ENCODE data around the gene UBE2R2. TPM values are rescaled to one million over a fixed set of nuclear protein-coding genes. Genes with fewer than 3 reads are reported as not detected.

Gene UBE2R2
- polyA plus RNA-seq, 1 donor from 2014 or later = 45.0 TPM

DNA sequence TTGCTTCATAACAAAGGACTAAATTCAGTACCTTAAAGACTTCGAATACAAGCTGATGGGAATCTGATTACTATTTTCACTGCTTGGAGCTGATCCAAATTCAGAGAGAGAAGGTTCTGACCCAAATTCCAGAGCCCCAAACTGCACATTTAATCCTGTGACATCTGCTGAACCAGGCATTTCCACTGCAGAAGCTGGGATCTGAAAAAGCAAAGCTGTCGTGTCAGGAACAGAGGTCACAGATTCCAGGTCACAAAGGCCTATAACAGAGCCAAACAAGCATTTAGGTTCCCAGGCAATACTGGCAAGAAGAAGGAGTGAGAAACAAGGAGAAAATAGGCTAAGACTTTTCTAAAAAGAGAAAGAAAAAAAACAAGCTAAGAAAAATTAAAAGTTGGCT, 126.4 kb downstream of the UBE2R2 start:
- Histone ChIP-seq H2AFZ (ENCODE audit: low read depth, low read length) (no peak overlapping the region), H3K36me3 (ENCODE audit: insufficient read depth, low read length) (peaks cover 6% of the 10 kb centered on the region), H3K4me2 (ENCODE audit: low read length) (no peak overlapping the region), H3K9me2 (ENCODE audit: insufficient read depth, low read length) (no peaks in the 10 kb centered on the region), H3K9me3 (ENCODE audit: low read length) (no peaks in the 10 kb centered on the region), H4K20me1 (ENCODE audit: insufficient read depth) (no peaks in the 10 kb centered on the region), H3K27ac (ENCODE audit: low read length) (no peak overlapping the region), H3K4me3 (ENCODE audit: low read length) (no peak overlapping the region), H3F3A (ENCODE audit: insufficient read depth, low read length, poor library complexity, severe bottlenecking) (no peaks in the 10 kb centered on the region), H3K9ac (ENCODE audit: low read length) (no peak overlapping the region), H3K27me3 (ENCODE audit: insufficient read depth, low read depth, low read length) (no peaks in the 10 kb centered on the region), H3K79me2 (replicated peaks; ENCODE audit: insufficient read depth, low read length) (no peaks in the 10 kb centered on the region)
- TF ChIP-seq EP300 (conservative IDR thresholded peaks at IDR 0.05; ENCODE audit: poor library complexity, severe bottlenecking) = no peak
- TF ChIP-seq TAF1 (IDR thresholded peaks at IDR 0.05; ENCODE audit: low read depth) = no peak
- TF ChIP-seq RAD21 (conservative IDR thresholded peaks at IDR 0.05) = no peak
- TF ChIP-seq MXI1 (conservative IDR thresholded peaks at IDR 0.05; ENCODE audit: poor library complexity, severe bottlenecking) = no peak

DNA sequence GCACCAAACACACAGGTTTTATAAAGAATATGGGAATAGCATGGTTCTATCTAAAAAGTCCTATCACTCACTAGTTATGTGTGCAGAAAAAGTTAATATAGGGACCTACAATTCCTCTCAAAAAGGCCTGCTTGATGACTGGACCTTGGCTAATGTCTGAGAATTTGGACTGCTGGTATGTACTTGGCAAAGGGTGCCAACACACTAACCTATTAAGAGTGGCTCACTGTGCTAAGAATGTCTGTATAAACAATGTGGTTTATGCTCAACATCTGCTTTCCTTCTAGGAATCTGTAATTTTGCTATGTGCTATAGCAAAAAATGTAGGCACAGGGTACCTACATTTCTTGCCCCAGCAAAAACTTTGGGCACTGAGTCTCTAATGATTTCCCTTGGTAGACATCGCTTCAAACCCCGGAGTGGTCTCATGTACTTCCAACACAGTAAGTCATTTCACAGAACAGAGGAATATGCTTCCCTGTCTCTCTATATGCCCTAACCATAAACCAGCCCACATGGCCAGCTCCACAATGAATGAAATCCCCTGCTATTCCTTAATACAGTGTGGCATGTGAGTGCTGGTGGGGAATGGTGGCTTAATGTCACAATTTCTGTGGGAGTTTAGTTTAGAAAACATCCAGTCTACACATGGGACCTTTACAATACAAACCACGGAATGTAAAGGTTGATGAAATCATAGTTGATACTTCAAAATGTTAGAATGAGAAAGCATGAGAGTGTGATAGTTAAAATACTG, 130.0 kb downstream of the UBE2R2 start:
- no peak overlapping the region for H2AFZ ChIP-seq (ENCODE audit: low read depth, low read length)
- peaks cover 11% of the 10 kb centered on the region for H3K36me3 ChIP-seq (ENCODE audit: insufficient read depth, low read length)
- no peaks in the 10 kb centered on the region for H3K79me2 ChIP-seq (replicated peaks; ENCODE audit: insufficient read depth, low read length)
- H3K4me2 ChIP-seq (ENCODE audit: low read length) = no peak overlapping the region
- H4K20me1 ChIP-seq (ENCODE audit: insufficient read depth) = no peaks in the 10 kb centered on the region
- no peak for TF ChIP-seq SMC3 (conservative IDR thresholded peaks at IDR 0.05; ENCODE audit: poor library complexity)
- TF ChIP-seq RAD21 (conservative IDR thresholded peaks at IDR 0.05) = no peak
- no peak for TF ChIP-seq MXI1 (conservative IDR thresholded peaks at IDR 0.05; ENCODE audit: poor library complexity, severe bottlenecking)
- no peak for TF ChIP-seq EP300 (conservative IDR thresholded peaks at IDR 0.05; ENCODE audit: poor library complexity, severe bottlenecking)
- no peak for TF ChIP-seq EZH2 (IDR thresholded peaks at IDR 0.05; ENCODE audit: borderline replicate concordance, insufficient read depth, low read length, poor library complexity, severe bottlenecking)
- TF ChIP-seq POLR2AphosphoS5 (IDR thresholded peaks at IDR 0.05) = no peak
- TF ChIP-seq, protein P1, sequence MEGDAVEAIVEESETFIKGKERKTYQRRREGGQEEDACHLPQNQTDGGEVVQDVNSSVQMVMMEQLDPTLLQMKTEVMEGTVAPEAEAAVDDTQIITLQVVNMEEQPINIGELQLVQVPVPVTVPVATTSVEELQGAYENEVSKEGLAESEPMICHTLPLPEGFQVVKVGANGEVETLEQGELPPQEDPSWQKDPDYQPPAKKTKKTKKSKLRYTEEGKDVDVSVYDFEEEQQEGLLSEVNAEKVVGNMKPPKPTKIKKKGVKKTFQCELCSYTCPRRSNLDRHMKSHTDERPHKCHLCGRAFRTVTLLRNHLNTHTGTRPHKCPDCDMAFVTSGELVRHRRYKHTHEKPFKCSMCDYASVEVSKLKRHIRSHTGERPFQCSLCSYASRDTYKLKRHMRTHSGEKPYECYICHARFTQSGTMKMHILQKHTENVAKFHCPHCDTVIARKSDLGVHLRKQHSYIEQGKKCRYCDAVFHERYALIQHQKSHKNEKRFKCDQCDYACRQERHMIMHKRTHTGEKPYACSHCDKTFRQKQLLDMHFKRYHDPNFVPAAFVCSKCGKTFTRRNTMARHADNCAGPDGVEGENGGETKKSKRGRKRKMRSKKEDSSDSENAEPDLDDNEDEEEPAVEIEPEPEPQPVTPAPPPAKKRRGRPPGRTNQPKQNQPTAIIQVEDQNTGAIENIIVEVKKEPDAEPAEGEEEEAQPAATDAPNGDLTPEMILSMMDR (IDR thresholded peaks at IDR 0.05; ENCODE audit: poor library complexity, severe bottlenecking) = no peak
- TF ChIP-seq, protein P2, sequence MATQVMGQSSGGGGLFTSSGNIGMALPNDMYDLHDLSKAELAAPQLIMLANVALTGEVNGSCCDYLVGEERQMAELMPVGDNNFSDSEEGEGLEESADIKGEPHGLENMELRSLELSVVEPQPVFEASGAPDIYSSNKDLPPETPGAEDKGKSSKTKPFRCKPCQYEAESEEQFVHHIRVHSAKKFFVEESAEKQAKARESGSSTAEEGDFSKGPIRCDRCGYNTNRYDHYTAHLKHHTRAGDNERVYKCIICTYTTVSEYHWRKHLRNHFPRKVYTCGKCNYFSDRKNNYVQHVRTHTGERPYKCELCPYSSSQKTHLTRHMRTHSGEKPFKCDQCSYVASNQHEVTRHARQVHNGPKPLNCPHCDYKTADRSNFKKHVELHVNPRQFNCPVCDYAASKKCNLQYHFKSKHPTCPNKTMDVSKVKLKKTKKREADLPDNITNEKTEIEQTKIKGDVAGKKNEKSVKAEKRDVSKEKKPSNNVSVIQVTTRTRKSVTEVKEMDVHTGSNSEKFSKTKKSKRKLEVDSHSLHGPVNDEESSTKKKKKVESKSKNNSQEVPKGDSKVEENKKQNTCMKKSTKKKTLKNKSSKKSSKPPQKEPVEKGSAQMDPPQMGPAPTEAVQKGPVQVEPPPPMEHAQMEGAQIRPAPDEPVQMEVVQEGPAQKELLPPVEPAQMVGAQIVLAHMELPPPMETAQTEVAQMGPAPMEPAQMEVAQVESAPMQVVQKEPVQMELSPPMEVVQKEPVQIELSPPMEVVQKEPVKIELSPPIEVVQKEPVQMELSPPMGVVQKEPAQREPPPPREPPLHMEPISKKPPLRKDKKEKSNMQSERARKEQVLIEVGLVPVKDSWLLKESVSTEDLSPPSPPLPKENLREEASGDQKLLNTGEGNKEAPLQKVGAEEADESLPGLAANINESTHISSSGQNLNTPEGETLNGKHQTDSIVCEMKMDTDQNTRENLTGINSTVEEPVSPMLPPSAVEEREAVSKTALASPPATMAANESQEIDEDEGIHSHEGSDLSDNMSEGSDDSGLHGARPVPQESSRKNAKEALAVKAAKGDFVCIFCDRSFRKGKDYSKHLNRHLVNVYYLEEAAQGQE (IDR thresholded peaks at IDR 0.05; ENCODE audit: borderline replicate concordance) = no peak
- no peak for TF ChIP-seq TAF1 (IDR thresholded peaks at IDR 0.05; ENCODE audit: low read depth)
- no peak overlapping the region for H3K27ac ChIP-seq (ENCODE audit: low read length)
- no peak overlapping the region for H3K9ac ChIP-seq (ENCODE audit: low read length)
- no peak overlapping the region for H3K4me3 ChIP-seq (ENCODE audit: low read length)
- no peaks in the 10 kb centered on the region for H3K9me3 ChIP-seq (ENCODE audit: low read length)
- no peaks in the 10 kb centered on the region for H3K9me2 ChIP-seq (ENCODE audit: insufficient read depth, low read length)
- no peaks in the 10 kb centered on the region for H3F3A ChIP-seq (ENCODE audit: insufficient read depth, low read length, poor library complexity, severe bottlenecking)
- H3K27me3 ChIP-seq (ENCODE audit: insufficient read depth, low read depth, low read length) = no peaks in the 10 kb centered on the region

All from neural cell (in vitro differentiated cells).